Endometrial microvascular endothelial cells (primary cell): ENCODE data around the gene MTHFS. TPM values are rescaled to one million over a fixed set of nuclear protein-coding genes. Genes with fewer than 3 reads are reported as not detected.
"Not testable (repeated sequence)": the region's sequence is repeated elsewhere in the genome, so short reads cannot be mapped to it uniquely, and the experiment has no call there.

Source experiments
- in situ Hi-C: cut with HindIII; loops from 2 replicates; pipeline ENCODE4 v1.10.0; 2017; ENCODE audit warnings: low sequenced_read_pairs, low pct_unique_long_range_greater_than_20kb; ENCODE audit errors: inconsistent ontology term
- total RNA-seq: library from RNA; depleted of rRNA; stranded (reverse); fragments of >200 nt; gene quantifications from one replicate; pipeline ENCODE4 v1.2.3, GENCODE V29; 2015; ENCODE audit errors: inconsistent ontology term

Gene MTHFS
- total RNA-seq, 1 donor from 2014 or later: 24.8 TPM

DNA sequence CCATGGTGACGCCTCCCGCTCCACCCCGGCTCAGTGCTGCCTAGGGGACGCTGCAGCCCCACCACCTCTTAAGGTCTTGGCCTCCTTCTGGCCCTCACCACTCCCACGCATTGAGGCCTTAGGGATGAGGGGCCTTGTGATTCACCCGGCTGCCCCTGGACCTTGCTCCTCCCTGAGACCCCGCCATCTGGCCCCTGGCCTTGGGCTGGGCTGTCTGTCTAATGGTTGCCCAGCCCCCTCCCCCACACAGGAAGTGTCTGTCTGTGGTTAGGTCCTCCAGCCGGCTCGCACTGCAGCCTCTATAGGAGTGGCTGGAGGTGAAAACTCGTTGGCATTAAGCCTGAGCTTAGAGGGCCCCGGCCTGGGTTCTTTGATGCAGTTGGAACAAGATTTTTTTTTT lies 21.5 kb upstream of the MTHFS start:
- in situ Hi-C loops: no loop called here

DNA sequence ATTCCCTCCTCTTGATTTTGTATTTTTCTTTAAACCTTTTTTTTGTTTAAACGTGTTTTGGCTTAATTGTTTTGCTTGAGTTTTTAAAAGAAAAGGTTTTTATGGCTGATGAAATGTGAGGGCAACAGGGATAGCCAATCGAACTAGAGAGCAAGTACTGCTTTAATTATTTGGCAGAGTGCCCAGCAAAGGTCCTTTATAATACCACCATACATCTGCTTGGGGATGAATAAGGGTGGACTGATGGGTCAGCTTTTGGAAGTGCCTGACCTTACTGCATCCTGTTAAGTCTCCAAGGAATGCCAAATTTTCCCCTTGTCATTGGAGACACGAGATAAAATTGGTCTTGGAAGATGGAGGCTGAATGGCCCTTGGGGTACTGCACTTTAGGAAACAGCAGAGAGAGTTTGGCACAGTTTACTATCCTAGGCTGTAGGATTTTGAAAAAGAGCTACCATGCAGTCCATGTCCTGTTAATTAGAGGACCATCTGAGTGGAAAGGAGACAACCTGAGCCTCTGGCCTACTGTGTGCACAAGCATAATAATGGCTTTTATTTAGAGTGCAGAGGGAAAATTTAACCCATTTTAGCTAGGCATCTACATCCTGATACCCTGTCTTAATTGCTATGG lies 19.8 kb upstream of the MTHFS start:
- in situ Hi-C loops: no loop called here

DNA sequence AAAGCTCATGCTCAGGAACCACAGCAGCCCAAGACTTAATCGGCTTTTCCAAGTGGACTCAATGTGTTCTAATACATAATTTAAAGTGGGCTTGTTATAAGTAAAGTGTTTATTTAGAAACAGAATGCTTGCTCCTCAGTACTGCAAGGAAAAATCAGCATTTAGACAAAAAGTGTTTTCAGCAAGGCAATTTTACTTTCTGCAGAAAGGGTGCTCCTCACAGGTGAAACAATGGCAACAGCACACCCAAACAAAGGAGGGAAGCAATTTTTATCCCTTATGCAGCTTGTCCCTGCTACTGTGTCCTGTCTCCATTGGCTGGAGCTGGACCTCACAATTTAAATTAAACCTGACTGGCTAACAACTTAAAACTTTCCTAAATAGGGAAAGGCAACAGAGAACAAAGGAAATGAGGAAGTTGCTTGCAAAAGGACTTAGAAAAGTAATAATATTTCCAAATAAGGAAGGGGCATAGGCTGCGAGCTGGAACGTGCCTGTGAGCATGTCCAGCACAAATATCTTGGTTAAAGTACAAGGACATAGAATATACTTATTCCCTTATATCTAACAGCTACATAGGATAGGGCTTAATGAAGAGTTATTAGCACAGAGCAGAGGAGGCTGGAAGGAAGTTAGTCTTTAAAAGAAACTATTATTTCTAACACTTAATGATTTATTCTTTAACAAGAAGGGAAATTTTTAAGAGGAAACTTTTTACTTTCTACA lies 19.1 kb upstream of the MTHFS start:
- in situ Hi-C loops: not testable (repeated sequence)

DNA sequence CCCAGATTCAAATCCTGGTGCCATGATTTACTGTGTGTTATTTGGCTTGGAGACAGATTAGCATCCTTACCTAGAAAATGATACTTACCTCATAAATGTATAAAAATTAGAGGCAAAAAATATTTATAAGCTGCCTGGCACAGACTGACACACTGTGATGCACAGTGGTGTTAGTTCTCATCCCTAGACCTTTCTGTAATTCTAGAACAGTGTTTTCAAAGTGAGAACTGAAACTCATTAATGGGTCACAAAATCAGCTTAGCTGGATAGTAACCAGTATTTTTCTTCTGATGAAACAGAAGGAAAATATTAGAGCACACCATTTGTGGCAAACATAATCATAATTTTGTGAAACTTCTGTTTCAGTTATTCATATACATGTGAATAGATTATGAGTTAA lies 17.9 kb upstream of the MTHFS start:
- in situ Hi-C loops: no loop called here

DNA sequence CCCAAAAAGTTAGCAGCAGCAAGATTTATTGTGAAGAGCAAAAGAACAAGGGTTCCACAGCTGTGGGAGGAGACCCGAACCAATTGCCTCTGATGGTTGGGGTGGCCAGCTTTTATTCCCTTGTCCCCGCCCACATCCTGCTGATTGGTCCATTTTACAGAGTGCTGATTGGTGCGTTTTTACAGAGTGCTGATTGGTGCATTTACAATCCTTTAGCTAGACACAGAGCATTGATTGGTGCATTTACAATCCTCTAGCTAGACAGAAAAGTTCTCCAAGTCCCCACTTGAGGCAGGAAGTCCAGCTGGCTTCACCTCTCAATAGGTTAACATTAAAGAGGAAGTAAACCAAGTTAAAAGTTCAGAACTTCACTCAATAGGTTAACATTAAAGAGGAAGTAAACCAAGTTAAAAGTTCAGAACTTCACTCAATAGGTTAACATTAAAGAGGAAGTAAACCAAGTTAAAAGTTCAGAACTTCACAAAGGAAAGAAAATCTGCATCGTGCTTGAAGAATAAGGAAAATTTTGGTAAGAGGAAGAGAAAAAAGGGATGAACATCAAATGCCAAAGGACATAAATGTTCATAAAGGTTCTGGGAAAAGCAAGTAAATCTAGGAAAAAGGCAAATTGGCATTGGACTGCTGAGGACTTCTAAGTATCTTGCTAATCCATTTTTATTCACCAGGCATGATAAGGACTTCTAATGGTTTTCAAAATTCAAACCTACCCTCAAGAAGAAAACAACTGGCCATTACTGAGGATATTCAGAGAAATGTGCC lies 12.9 kb upstream of the MTHFS start:
- in situ Hi-C loops: not testable (repeated sequence)

DNA sequence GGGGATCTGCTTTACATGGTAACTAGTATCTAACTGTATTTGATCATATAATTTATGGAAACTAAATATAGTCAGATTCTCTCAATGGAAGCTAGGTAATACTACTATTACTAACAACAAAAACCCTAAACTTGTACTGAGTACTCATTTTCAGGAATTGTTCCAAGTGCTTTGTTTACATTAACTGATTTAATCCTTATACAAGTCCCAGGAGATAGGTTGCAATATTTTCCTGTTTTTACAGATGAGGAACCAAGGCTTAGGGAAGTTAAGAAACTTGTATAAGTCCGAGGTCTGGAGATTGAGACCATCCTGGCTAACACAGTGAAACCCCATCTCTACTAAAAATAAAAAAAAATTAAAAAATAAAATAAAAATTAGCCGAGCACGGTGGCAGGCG lies 7.5 kb upstream of the MTHFS start:
- in situ Hi-C loops: no loop called here

DNA sequence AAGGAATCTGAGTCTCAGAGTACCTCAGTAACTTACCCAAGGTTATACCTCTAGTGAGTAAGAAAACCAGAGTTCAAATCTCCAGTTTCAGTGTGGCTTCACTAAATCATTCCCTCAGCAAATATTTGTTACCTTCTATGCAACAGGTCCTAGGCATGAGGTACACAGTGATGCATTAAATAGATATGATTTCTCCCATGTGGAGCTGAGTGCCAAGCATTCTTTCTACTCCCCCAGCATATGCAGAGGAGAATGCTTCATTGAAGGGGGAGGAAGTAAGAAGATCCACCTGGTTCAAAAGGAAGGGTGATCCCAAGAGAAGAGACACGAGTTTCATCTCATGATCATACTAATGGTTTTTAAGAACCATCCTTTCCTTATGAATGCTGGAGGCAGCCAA lies 6.8 kb upstream of the MTHFS start:
- in situ Hi-C loops: no loop called here

DNA sequence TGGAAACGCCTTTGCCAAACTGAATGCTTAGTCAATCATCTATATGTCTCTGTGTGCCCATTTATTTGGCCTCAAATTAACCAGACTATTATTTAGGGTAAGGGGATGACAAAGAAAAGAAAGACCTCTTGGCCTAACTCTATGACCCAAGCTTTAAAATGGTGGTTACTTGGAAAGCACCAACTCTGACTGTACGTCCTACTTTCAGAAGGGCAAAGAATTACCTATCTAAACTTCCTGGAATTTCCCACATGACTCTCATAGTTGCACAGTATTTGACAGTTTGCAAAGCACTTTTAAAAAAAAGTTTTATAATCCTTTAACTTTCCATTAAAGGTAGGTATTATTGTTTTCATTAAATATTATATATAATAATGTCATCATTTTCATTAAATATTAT lies 6.3 kb upstream of the MTHFS start:
- in situ Hi-C loops: no loop called here

DNA sequence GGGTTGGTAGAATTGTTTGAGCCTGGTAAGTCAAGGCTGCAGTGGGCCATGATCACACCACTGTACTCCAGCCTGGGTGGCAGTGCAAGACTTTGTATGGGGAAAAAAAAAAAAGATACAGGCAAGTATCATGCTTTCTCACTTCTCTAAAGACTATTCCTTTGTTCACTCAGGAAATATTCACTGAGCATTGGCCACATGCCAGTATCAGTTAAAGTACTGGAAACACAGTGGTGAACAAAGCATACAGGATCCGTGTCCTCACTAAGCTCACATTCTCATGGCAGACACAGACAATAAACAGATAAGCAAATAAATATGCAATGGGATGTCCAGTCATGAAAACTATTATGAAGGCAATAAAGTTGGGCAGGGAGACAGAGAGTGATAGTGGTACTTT lies 5.1 kb upstream of the MTHFS start:
- in situ Hi-C loops: no loop called here

DNA sequence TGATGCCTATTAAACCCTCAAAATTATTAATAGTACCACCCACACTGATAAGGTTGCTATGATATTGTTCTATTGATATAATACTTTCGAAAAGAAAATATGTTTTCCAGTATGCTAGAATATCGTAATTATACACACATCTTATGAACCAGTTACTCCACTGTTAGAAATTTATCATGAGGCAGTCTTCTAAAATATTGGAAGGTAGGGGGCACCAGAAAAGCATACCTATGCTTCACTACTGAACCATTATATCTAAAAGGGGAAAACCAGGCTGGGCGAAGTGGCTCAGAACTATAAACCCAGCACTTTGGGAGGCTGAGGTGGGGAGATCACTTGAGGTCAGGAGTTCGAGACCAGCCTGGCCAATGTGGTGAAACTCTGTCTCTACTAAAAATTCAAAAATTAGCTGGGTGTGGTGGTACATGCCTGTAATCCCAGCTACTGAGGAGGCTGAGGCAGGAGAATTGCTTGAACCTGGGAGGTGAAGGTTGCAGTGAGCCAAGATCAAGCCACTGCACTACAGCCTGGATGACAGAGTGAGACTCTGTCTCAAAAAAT lies 4.1 kb upstream of the MTHFS start:
- in situ Hi-C loops: not testable (repeated sequence)

DNA sequence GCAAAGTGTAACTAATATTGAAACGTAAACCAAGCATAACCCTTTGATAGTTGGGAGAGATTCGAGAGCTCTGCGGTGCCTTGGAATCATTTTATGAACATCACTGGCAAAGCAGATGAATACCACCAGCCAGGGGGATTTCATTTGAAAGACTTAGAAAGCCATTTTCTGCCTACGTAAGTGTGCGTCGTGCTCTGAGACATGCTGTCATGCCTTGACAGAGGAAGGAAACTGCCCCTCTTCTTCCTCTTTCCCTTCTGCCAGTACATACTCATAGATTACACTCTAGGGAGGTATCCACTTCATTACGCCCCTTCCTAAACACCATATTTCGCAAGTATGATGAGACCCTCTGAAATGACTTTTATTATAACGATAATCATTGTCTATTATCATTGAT lies 3.3 kb upstream of the MTHFS start:
- in situ Hi-C loops: no loop called here

DNA sequence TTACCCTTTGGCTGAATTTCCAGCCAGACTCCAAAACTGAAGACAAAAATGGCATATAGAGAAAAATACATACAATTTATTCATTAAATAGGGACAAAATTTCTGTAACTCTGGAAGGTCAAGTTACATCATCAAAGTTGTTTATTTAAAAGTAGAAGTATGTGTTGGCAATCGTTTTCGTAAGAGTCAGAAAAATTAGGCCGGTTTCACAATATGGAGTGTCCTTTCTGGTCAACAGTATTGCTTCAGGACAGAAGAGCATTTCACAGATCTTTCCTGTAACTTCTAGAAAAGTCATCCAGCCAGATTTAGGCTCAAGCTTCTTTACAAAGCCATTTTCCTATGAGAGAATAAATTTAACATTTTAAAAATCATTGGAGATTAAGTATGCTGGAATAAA lies 2.0 kb upstream of the MTHFS start:
- in situ Hi-C loops: not testable (repeated sequence)

DNA sequence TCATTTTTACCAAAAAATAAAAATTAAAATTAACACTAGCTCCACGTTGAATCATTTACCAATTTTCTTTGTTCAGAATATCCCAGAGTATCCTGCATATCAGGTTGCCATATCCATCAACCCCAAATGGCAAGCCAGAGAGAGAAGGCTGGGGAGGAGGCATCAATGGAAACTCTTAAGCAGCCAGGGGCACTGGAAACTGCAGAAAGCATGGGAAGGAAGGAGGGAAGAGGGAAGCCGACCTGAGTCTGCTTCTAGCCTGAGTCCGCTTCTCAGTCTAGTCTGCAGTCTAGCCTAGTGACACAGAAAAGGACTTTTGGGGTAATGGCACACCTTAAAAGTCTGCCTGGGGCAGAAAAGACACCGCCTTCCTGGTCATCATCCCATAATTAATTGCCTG lies 1.6 kb upstream of the MTHFS start:
- in situ Hi-C loops: no loop called here

DNA sequence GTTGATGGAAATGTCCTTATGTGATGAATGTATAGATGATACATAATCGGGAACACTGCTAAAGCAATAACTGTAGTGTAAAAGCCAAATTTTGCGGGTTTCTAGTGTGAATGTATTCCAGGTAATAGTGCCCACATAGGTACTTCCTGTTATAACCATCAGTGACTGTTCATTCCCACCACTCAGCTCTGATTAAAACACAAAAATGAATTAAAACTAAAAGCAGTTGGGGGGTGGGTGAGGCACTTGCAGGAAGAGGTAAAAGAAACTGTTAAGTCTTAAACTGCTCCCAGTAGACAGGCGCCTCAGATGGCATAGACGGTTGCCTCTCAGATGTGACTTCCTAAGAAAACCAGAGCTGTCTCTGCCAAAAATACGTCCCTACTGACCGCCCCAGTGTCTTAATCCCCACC lies 893 bp upstream of the MTHFS start:
- in situ Hi-C loops: no loop called here

DNA sequence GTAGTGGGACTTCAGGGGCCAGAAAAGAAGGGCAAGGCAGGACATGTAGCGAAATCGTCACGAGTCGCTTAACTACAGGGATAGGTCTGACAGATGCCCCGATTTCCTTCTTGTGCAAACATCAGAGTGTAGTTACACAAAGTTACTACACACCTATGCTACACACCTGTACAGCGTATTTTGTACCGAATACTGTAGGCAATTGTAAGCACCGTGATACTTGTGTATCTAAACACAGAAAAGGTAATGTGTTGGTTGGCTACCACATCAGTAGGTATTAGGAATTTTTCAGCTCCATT lies 515 bp upstream of the MTHFS start:
- in situ Hi-C loops: no loop called here

DNA sequence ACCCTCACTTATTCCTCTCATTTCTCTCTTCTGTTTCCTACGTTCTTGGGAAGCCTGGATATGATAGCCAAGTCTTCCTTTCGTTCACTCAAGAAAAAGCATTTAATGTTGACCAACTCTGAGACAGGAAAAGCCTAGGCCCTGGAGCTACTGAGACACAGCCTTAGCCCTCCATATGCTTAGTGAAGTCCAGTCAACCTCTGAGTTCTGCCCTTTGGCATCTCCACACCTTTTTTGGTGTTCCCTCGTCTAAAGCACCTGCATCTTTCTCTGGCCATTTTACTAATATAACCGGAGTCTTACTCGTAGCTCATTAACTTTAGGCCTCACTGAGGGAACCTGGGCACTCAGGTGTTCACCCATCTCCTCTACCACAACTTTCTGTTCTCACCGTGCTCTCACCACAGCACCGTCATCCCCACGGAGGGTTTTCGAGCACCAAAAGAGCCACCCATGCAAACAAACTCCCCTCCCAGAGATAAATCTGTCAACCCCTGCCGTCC lies 632 bp downstream of the MTHFS start:
- in situ Hi-C loops: no loop called here

DNA sequence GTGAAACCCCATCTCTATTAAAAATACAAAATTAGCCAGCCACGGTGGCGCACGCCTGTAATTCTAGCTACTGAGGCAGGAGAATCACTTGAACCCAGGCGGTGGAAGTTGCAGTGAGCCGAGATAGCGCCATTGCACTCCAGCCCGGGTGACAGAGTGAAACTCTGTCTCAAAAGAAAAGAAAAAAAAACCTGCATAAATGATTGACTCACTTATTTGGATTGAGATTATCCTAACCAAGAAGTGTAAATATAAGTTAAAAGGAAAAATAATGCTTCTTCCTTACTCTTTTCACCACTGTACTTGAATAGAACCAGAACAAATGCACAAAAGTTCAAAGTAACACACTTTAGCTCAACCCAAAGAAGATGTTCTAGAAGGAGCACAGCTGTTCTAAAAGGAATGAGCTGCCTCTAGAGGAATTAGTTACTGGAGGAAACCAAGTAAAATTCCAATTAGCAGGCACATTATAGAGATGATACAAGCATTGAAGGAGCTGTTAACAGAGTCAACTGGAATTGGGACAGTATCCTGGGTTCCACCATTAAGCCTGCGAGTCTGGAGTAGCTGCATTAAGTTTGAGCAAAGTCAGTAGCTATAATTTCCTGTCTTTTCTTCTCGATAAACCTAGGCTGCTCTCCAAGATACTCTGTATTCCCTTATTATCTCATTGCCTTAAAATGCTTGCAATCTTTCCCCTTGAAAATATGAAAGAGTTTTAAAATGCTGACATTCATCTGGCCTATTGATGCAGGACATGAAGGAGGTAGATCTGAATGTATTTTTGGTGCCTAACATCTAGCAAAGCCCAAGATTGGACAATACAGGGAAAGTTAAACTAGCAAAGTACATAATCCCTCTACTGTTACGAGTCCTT lies 9.5 kb downstream of the MTHFS start:
- in situ Hi-C loops: no loop called here

DNA sequence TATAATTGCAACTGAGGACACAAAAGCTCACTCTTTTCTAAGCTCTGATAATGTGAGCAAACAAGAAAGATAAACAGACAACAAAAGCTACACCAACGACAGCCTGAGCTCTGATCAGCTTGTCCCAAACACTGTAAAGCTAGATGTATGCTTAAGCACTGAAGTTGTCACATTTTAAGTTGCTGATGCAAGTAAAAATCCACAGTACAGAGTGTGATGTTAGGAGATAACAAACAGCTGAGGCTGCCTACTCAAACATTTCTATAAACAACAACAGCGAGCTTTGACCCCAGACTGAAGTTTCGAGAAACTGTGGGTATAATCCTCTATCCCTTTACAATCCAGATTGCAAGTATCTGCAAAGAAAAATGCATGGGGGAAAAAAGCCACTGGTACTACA lies 10.7 kb downstream of the MTHFS start:
- in situ Hi-C loops: no loop called here

DNA sequence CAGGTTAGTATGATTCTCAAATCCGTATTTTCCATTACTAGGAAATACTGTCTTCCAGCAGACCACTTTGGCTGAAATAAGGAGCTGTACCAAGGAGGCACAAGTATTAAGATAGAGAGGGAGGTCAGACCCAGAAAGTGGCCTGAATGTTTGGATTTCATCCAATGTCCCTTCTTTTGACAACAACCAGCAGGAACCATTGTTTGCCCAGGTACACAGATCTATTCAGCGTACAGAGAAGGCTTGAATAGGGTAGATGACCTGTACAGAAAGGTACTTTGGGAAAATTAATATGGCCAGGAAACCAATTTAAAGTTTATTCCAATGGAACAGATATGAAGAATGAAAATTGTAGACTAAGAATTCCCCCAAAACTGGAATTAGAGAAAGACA lies 12.6 kb downstream of the MTHFS start:
- in situ Hi-C loops: no loop called here
